ENCODE results near the gene CERS4.
"Not testable (repeated sequence)": the region's sequence is repeated elsewhere in the genome, so short reads cannot be mapped to it uniquely, and the experiment has no call there.

The CERS4 gene

DNA sequence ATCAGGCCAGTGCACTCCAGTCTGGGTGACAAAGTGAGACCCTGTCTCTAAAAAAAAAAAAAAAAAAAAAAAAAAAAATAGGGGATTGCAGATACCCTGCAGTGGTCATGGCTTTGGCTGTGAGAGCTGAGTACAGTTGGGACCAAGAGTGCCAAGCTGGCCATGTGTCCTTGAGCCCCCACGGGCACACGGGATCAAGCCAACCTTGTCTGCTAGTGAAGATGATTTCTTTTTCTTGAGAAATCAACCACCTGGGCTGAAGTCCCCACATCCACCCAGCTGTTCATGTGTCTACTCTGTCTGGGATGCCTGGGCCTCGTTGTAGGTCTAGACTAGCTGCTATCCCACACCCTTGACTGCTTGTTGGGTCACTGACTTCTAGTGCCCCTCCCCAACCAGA is 34.0 kb downstream of the CERS4 start:
- no peak for DNase-seq (ENCODE audit: low spot score)

GRCh38 chr19:8244442-8244841 is 35.3 kb downstream of the CERS4 start:
- DNase-seq (ENCODE audit: low spot score): no peak

- no peak for DNase-seq (ENCODE audit: low spot score)
These were observed 37.0 kb downstream of the CERS4 start for GRCh38 chr19:8245869-8246835.

- DNase-seq (ENCODE audit: low spot score): not testable (repeated sequence)
These were observed 38.1 kb downstream of the CERS4 start for GRCh38 chr19:8247129-8247890.

GRCh38 chr19:8248348-8249328 is 39.5 kb downstream of the CERS4 start:
- DNase-seq (ENCODE audit: low spot score): no peak

DNA sequence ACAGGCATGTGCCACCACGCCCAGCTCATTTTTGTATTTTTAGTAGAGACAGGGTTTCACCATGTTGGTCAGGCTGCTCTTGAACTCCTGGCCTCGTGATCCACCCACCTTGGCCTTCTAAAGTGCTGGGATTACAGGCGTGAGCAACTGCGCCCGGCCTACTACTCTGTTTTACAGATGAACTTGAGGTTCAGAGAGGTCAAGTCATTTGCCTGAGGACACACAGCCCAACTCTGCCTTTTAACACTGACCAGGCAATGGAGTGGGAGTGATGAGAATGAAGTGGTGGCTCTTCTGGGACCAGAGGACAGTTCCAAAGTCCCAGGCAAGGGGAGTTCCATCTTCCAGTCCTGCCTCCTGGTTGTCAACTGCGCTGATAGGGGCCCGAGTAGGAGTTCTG is 41.4 kb downstream of the CERS4 start:
- DNase-seq (ENCODE audit: low spot score): no peak

GRCh38 chr19:8251025-8251472 is 41.9 kb downstream of the CERS4 start:
- no peak for DNase-seq (ENCODE audit: low spot score)

- peak; percentile 76 for DNase-seq (ENCODE audit: low spot score)
These were observed 43.9 kb downstream of the CERS4 start for GRCh38 chr19:8252922-8253589.

DNA sequence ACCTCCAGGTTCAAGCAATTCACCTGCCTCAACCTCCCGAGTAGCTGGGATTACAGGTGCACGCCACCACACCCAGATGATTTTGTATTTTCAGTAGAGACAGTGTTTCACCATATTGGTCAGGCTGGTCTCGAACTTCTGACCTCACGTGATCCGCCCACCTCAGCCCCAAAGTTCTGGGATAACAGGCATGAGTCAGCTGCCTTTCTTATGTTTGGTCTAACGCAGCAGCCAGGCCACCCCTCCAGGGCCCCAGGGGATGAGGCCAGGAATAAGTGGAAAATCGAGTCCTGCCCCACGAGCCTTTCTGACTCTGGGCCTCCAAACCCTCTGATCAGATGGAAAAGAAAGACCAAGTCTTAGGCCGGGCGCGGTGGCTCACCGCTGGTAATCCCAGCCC is 44.5 kb downstream of the CERS4 start:
- DNase-seq (ENCODE audit: low spot score): no peak

GRCh38 chr19:8254286-8255001 is 45.3 kb downstream of the CERS4 start:
- DNase-seq (ENCODE audit: low spot score): no peak

- DNase-seq (ENCODE audit: low spot score): no peak
These were observed 46.4 kb downstream of the CERS4 start for GRCh38 chr19:8255426-8256125.

- DNase-seq (ENCODE audit: low spot score): no peak
These were observed 47.3 kb downstream of the CERS4 start for GRCh38 chr19:8256276-8257051.

GRCh38 chr19:8257052-8257443 is 47.9 kb downstream of the CERS4 start:
- no peak for DNase-seq (ENCODE audit: low spot score)

DNA sequence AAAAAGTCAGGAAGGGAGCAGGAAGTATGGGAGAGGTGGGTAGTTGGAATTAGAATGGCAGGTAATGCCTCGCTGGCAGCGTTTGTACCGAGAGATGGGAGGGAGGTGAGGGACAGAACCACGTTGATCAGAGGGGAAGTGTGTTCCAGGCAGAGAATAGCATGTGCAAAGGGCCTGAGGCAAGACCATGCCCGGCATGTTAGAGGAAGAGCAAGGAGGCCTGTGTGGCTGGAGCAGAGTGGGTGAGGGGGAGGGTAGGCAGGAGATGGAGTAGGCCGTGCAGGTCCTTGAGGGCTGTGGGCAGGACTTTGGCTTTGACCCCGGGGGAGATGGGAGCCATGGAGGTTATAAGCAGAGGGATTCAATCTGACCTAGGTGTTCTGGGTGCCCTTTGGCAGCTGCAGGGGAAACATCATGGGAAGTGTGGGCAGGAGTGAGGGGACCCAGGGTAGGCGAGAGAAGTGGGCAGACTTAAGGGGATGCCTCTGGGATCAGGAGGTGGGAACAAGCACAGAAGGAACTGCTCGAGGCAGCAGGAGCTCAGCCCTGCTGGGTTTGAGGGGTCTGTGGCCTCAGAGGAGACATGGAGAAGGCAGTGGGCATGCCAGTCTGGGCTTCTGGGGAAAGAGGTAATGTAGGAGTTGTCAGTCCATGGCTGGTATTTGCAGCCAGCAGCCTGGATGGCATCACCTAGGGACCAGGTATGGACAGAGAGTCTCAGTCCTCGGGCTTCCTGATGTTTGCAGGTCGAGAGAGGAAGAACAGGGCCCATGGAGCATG is 50.2 kb downstream of the CERS4 start:
- DNase-seq (ENCODE audit: low spot score): no peak

DNA sequence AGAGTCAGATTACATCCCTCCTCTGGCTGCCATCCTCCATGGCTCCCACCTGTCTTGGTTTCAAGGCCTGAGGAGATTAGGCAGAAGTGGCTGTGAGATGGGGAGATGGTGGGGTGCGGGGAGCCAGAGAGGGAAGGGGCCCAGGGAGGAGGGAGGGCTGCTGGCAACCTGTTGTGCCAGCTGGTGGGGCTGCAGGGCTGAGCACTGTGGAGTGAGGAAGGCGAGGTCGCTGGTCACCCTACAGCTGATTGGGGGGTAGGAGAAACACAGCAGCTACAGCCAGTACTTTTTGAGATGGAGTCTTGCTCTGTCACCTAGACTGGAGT is 50.7 kb downstream of the CERS4 start:
- no peak for DNase-seq (ENCODE audit: low spot score)

DNA sequence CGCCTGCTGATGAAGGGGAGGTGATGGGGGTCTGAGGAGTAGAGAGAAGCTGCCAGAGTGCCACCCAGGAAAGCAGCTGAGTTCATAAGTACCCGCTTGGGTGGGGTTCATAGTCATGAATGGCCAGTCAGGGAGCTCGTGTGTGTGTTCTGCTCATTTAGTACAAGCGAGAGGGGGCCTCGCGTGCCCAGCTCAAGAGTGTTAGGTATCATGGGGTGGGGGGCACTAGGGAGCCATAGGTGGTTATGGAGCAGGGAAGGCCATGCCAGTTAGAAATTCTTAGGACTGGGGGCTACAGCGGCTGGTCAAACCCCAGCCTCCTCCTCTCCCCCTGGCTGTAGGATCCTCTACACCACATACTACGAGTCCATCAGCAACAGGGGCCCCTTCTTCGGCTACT is 52.2 kb downstream of the CERS4 start:
- no peak for DNase-seq (ENCODE audit: low spot score)

DNA sequence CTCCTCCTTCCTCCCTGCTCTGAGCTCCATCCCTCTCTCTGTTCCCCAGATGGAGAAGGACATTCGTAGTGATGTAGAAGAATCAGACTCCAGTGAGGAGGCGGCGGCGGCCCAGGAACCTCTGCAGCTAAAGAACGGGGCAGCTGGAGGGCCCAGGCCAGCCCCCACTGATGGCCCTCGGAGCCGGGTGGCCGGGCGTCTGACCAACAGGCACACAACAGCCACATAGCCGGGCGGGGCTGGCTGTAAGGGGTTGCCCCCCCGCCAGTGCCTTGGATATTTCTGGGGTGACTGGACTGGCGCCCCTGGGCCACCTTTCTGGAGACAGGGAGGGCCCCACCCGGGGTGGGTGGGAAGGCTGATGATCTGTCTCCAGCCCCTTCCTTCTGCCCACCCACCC is 52.7 kb downstream of the CERS4 start:
- no peak for DNase-seq (ENCODE audit: low spot score)

- DNase-seq (ENCODE audit: low spot score): no peak
These were observed 53.3 kb downstream of the CERS4 start for GRCh38 chr19:8262431-8262830.

- DNase-seq (ENCODE audit: low spot score): not testable (repeated sequence)
These were observed 55.1 kb downstream of the CERS4 start for GRCh38 chr19:8264248-8264647.
